H9 (cell line): ENCODE data around the gene TIRAP. TPM values are rescaled to one million over a fixed set of nuclear protein-coding genes. Genes with fewer than 3 reads are reported as not detected.

ENCODE experiments used
- DNase-seq: peaks from one replicate; pipeline ENCODE4 v3.0.0-alpha.2; 2017
- H2AFZ ChIP-seq: one replicate; pipeline ENCODE4 v1.6.1; 2013; ENCODE audit warnings: mild to moderate bottlenecking, low read length, control low read depth, moderate library complexity
- H2AK5ac ChIP-seq: 2 replicates; pipeline ENCODE4 v1.6.1; 2013; ENCODE audit warnings: low read length, control low read depth, mixed read lengths; ENCODE audit not compliant: insufficient read length
- H2BK120ac ChIP-seq: one replicate; pipeline ENCODE4 v1.6.1; 2013; ENCODE audit warnings: low read depth, mild to moderate bottlenecking, low read length, control low read depth, inconsistent platforms; ENCODE audit not compliant: poor library complexity, severe bottlenecking
- H2BK12ac ChIP-seq: 2 replicates; pipeline ENCODE4 v1.6.1; 2013; ENCODE audit warnings: low read length, control low read depth, mixed read lengths, low read depth; ENCODE audit not compliant: insufficient read length
- H2BK15ac ChIP-seq: 2 replicates; pipeline ENCODE4 v1.6.1; 2013; ENCODE audit warnings: low read depth, low read length, control low read depth
- H2BK20ac ChIP-seq: one replicate; pipeline ENCODE4 v1.6.1; 2013; ENCODE audit warnings: low read depth, mild to moderate bottlenecking, low read length, control low read depth, inconsistent platforms; ENCODE audit not compliant: poor library complexity, severe bottlenecking
- H2BK5ac ChIP-seq: 2 replicates; pipeline ENCODE4 v1.6.1; 2013; ENCODE audit warnings: low read length, control low read depth, mixed read lengths; ENCODE audit not compliant: insufficient read length
- H3K14ac ChIP-seq: 2 replicates; pipeline ENCODE4 v1.6.1; 2013; ENCODE audit warnings: low read length, control low read depth; ENCODE audit not compliant: insufficient read depth
- H3K18ac ChIP-seq: 2 replicates; pipeline ENCODE4 v1.6.1; 2013; ENCODE audit warnings: low read depth, mild to moderate bottlenecking, mixed read lengths, low read length, control low read depth; ENCODE audit not compliant: insufficient read length
- H3K23ac ChIP-seq: 2 replicates; pipeline ENCODE4 v1.6.1; 2013; ENCODE audit warnings: low read length, control low read depth, mixed read lengths, low read depth; ENCODE audit not compliant: insufficient read length
- H3K23me2 ChIP-seq: 2 replicates; pipeline ENCODE4 v1.6.1; 2013; ENCODE audit warnings: low read depth, mild to moderate bottlenecking, mixed read lengths, low read length, control low read depth; ENCODE audit not compliant: insufficient read length, poor library complexity, severe bottlenecking
- H3K27ac ChIP-seq: 2 replicates; pipeline ENCODE4 v1.5.1; 2013; ENCODE audit warnings: low read length, control low read depth, mixed read lengths, low read depth; ENCODE audit not compliant: insufficient read length
- H3K27me3 ChIP-seq: 2 replicates; pipeline ENCODE4 v1.6.1; 2013; ENCODE audit warnings: low read length, control low read depth, inconsistent platforms; ENCODE audit not compliant: insufficient read depth
- H3K4ac ChIP-seq: 2 replicates; pipeline ENCODE4 v1.6.1; 2013; ENCODE audit warnings: low read depth, mild to moderate bottlenecking, control low read depth, inconsistent platforms, low read length, moderate library complexity
- H3K4me1 ChIP-seq: 2 replicates; pipeline ENCODE4 v1.6.1; 2013; ENCODE audit warnings: low read length, control low read depth, inconsistent platforms; ENCODE audit not compliant: insufficient read depth
- H3K4me2 ChIP-seq: 2 replicates; pipeline ENCODE4 v1.6.1; 2013; ENCODE audit warnings: low read length, control low read depth, mixed read lengths; ENCODE audit not compliant: insufficient read length, insufficient read depth
- H3K56ac ChIP-seq: 2 replicates; pipeline ENCODE4 v1.6.1; 2013; ENCODE audit warnings: low read depth, mild to moderate bottlenecking, mixed read lengths, low read length, control low read depth; ENCODE audit not compliant: insufficient read length
- H3K79me1 ChIP-seq: 2 replicates; pipeline ENCODE4 v1.6.1; 2013; ENCODE audit warnings: low read depth, mild to moderate bottlenecking, moderate library complexity, low read length, control low read depth, inconsistent platforms; ENCODE audit not compliant: insufficient read depth, poor library complexity, severe bottlenecking
- H3K79me2 ChIP-seq: 2 replicates; pipeline ENCODE4 v1.6.1; 2013; ENCODE audit warnings: low read length, control low read depth, inconsistent platforms; ENCODE audit not compliant: insufficient read depth
- H3K9ac ChIP-seq: 2 replicates; pipeline ENCODE4 v1.6.1; 2013; ENCODE audit warnings: low read length, control low read depth, mixed read lengths; ENCODE audit not compliant: insufficient read length; ENCODE audit errors: extremely low read depth
- H3K9me3 ChIP-seq: one replicate; pipeline ENCODE4 v1.6.1; 2013; ENCODE audit warnings: low read depth, low read length, inconsistent platforms; ENCODE audit not compliant: control insufficient read depth
- H3T11ph ChIP-seq: one replicate; pipeline ENCODE4 v1.6.1; 2013; ENCODE audit warnings: mild to moderate bottlenecking, low read length, control low read depth, inconsistent platforms
- H4K20me1 ChIP-seq: one replicate; pipeline ENCODE4 v1.6.1; 2013; ENCODE audit not compliant: control insufficient read depth, insufficient read length, insufficient read depth
- H4K5ac ChIP-seq: 2 replicates; pipeline ENCODE4 v1.6.1; 2013; ENCODE audit warnings: low read depth, mild to moderate bottlenecking, mixed read lengths, low read length, control low read depth; ENCODE audit not compliant: insufficient read length
- H4K8ac ChIP-seq: replicated peaks from 2 replicates; pipeline ENCODE4 v1.6.1; 2013; ENCODE audit warnings: low read length, control low read depth, mixed read lengths, low read depth; ENCODE audit not compliant: insufficient read length
- H4K91ac ChIP-seq: 2 replicates; pipeline ENCODE4 v1.6.1; 2013; ENCODE audit warnings: low read depth, mild to moderate bottlenecking, moderate library complexity, mixed read lengths, low read length, control low read depth; ENCODE audit not compliant: insufficient read length
- H3K27ac Mint-ChIP-seq, 3 experiments: 2 replicates in 2 of 3; 3 replicates in 1 of 3; pipeline ENCODE4 v1.8.0; 2020 to 2021; ENCODE audit warnings: mixed read lengths in 3 of 3, mild to moderate bottlenecking in 1 of 3, moderate library complexity in 1 of 3
- H3K27me3 Mint-ChIP-seq: 2 replicates; pipeline ENCODE4 v1.8.0; 2021; ENCODE audit warnings: low read depth, mild to moderate bottlenecking, moderate library complexity, mixed read lengths
- H3K36me3 Mint-ChIP-seq, 3 experiments: 2 replicates in 2 of 3; 3 replicates in 1 of 3; pipeline ENCODE4 v1.8.0; 2020 to 2021; ENCODE audit warnings: low read depth in 3 of 3, mixed read lengths in 3 of 3; ENCODE audit not compliant: insufficient read depth in 1 of 3
- H3K4me1 Mint-ChIP-seq, 2 experiments: 2 replicates each; pipeline ENCODE4 v1.8.0; 2020; ENCODE audit warnings: mixed read lengths in 2 of 2
- H3K4me3 Mint-ChIP-seq, 2 experiments: 2 replicates in 1 of 2; 3 replicates in 1 of 2; pipeline ENCODE4 v1.8.0; 2020 to 2021; ENCODE audit warnings: mild to moderate bottlenecking in 2 of 2, mixed read lengths in 2 of 2, moderate library complexity in 1 of 2
- H3K9me3 Mint-ChIP-seq, 2 experiments: 2 replicates in 1 of 2; 3 replicates in 1 of 2; pipeline ENCODE4 v1.8.0; 2020; ENCODE audit warnings: mild to moderate bottlenecking in 2 of 2, mixed read lengths in 2 of 2, moderate library complexity in 1 of 2
- WGBS: extraction: QIAGEN DNeasy Blood & Tissue Kit; methylation state at CpG from one replicate; pipeline ENCODE4 v1.1.7; 2013; ENCODE audit warnings: missing lambda C conversion rate, low lambda C conversion rate, mixed read lengths; ENCODE audit not compliant: insufficient read length; ENCODE audit errors: extremely low coverage; 5-methylcytosine and 5-hydroxymethylcytosine counted together
- total RNA-seq: library from RNA; stranded (reverse); gene quantifications from 2 replicates; pipeline ENCODE4 v1.2.1, GENCODE V29; 2021
- TF ChIP-seq, protein P1 (sequence below): fragments of 200-600 bp; sonication (generic); conservative IDR thresholded peaks from 3 replicates; pipeline ENCODE4 v1.8.0; 2021; ENCODE audit warnings: antibody characterized with exemption, mild to moderate bottlenecking

Gene TIRAP
- total RNA-seq, 1 experiment from 2014 or later: 7.0 TPM

DNA sequence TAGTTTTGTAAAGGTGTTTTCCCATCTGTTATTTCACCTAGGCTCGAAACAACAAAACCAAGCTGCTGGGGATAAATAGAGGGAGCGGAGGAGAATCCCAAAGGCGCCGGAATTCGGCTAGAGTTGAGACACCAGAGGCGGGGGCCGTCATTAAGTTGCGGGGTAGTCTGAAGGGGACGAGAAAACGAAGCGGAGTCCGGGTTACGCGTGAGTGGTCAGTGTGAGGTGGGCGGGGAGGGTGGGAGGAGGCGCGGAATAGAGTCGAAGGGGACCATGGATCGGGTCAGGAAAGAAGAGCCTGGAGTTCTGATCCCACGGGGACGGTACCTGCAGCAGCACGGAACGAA lies 14.6 kb upstream of the TIRAP start:
- Histone ChIP-seq H3T11ph (no peak overlapping the region), H3K9me3 (no peaks in the 10 kb centered on the region), H4K8ac (no peak overlapping the region), H2BK120ac (no peak overlapping the region), H3K27ac (peak overlapping the region; percentile 41), H2AFZ (no peak overlapping the region), H3K4me1 (no peaks in the 10 kb centered on the region; the same call in 1 of the 2 replicates), H2BK20ac (no peak overlapping the region), H3K56ac (no peak overlapping the region), H2BK12ac (no peak overlapping the region), H3K18ac (peak overlapping the region; percentile 96), H3K9ac (peak overlapping the region; percentile 99), H4K5ac (peak overlapping the region; percentile 36), H3K23ac (no peak overlapping the region), H2BK5ac (no peak overlapping the region), H3K23me2 (peaks cover 7% of the 10 kb centered on the region), H4K91ac (no peak overlapping the region), H3K27me3 (no peaks in the 10 kb centered on the region), H3K14ac (peak overlapping the region; percentile 99), H3K79me1 (peaks cover 4% of the 10 kb centered on the region), H2BK15ac (no peak overlapping the region), H3K4ac (no peak overlapping the region), H3K79me2 (peaks cover 8% of the 10 kb centered on the region; the same call in 1 of the 2 replicates), H3K4me2 (peak overlapping the region; percentile 83), H2AK5ac (no peak overlapping the region), H4K20me1 (no peaks in the 10 kb centered on the region)
- Mint-ChIP-seq H3K4me1 (peaks cover 13% of the 10 kb centered on the region in 2 experiments), H3K9me3 (no peaks in the 10 kb centered on the region), H3K36me3 (peaks cover 44 to 66% (median 64%) of the 10 kb centered on the region in 3 experiments), H3K27me3 (peaks cover 2% of the 10 kb centered on the region; the same call in 1 of the 2 replicates), H3K4me3 (peak overlapping the region; percentile 93 to 96), H3K27ac (peak overlapping the region; percentile 99 to 100 (median 100))
- no peak for DNase-seq
- WGBS: no CpG with 5 or more reads among the region's 23 CpGs
- TF ChIP-seq, protein P1, sequence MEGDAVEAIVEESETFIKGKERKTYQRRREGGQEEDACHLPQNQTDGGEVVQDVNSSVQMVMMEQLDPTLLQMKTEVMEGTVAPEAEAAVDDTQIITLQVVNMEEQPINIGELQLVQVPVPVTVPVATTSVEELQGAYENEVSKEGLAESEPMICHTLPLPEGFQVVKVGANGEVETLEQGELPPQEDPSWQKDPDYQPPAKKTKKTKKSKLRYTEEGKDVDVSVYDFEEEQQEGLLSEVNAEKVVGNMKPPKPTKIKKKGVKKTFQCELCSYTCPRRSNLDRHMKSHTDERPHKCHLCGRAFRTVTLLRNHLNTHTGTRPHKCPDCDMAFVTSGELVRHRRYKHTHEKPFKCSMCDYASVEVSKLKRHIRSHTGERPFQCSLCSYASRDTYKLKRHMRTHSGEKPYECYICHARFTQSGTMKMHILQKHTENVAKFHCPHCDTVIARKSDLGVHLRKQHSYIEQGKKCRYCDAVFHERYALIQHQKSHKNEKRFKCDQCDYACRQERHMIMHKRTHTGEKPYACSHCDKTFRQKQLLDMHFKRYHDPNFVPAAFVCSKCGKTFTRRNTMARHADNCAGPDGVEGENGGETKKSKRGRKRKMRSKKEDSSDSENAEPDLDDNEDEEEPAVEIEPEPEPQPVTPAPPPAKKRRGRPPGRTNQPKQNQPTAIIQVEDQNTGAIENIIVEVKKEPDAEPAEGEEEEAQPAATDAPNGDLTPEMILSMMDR: no peak
